Fibroblast of skin of abdomen (primary cell): ENCODE measurements around the gene PSMG4.

Experiments used
- DNase-seq: peaks from one replicate; pipeline ENCODE4 v3.0.0-alpha.2; 2013

The PSMG4 gene

GRCh38 chr6:3291346-3291745 lies 32.6 kb downstream of the PSMG4 start:
- DNase-seq = no peak

- no peak for DNase-seq
Observed at GRCh38 chr6:3291987-3292386, 33.2 kb downstream of the PSMG4 start.

GRCh38 chr6:3292431-3293197 lies 33.9 kb downstream of the PSMG4 start:
- DNase-seq = no peak

GRCh38 chr6:3293271-3294155 lies 34.8 kb downstream of the PSMG4 start:
- DNase-seq = no peak

DNA sequence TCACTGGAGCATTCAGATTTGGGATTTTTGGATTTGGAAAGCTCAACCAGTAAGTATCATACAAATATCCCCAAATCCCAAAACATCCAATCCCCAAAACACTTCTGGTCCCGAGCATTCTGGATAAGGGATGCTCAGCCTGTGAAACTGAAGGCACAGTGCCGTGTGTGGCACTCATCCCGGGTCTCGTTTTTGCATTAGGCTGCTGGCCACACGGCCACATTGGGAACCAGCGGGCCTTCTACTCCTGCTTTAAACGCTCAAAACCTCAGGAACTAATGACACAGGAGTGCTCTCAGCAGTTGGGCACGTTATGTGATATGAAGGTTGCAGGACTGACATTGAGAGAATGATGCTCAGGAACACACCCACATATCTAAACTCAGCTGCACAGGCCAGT lies 35.6 kb downstream of the PSMG4 start:
- no peak for DNase-seq

- no peak for DNase-seq
Observed at GRCh38 chr6:3294921-3295871, 36.4 kb downstream of the PSMG4 start.

GRCh38 chr6:3296078-3296477 lies 37.3 kb downstream of the PSMG4 start:
- DNase-seq = no peak

DNA sequence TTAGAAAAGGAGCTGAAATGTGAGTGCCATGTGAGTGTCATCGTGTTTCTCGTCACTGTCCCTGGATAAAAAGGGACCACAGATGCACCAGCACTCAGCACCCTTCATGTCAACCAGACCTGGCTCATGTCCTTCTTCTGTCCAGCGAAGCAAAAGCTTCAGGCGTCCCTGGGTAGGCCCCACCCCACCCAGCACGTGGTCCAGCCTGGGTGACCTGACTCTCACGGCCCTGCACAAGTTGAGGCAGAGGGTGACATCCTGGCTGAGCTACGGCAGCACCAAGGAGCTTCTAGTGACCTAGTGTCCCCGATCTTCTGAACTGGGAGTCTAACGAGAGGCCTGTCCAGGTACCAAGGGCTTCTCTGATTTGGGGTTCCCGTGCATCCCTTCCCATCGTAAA lies 37.8 kb downstream of the PSMG4 start:
- DNase-seq = no peak

- DNase-seq = no peak
Observed at GRCh38 chr6:3297006-3297405, 38.3 kb downstream of the PSMG4 start.

- DNase-seq = no peak
Observed at GRCh38 chr6:3297909-3298308, 39.2 kb downstream of the PSMG4 start.

DNA sequence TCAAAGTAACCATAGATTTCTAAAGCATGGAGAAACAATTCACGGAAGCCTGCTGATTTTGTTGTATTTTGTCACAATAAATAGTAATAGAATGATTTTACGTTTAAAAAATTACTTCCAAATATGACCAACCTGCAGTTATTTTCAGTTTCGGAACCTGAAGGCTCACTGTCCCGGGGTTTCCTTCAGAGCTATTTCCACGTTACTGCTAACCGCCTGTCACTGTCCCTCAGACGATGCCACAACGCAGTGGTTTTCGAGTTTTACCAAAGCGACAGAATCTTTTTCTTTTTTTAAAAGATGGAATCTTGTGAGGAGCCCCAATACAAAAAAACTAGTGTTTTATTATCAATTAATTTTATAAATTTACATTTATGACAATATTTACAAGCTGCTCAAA lies 40.5 kb downstream of the PSMG4 start:
- no peak for DNase-seq

- DNase-seq = no peak
Observed at GRCh38 chr6:3301506-3301905, 42.8 kb downstream of the PSMG4 start.

- DNase-seq = no peak
Observed at GRCh38 chr6:3303795-3304411, 45.2 kb downstream of the PSMG4 start.

- no peak for DNase-seq
Observed at GRCh38 chr6:3304500-3305215, 45.9 kb downstream of the PSMG4 start.

DNA sequence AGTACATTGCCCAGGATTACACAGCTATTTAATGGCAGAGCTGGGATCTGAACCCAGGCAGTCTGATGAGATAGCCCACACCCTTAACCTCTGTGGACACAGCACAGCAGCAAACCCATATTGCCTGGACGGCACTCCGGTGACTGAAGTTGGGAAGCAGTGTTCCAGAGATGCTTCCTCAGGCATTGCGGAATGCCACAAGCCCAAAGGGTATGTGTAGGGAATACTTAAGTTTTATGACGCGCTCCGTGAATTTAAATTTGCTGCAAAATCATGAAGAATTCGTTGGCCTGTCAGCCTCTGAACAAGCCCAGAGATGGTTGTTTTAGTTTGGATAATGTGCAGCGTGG lies 46.4 kb downstream of the PSMG4 start:
- no peak for DNase-seq

- DNase-seq = no peak
Observed at GRCh38 chr6:3305831-3306230, 47.1 kb downstream of the PSMG4 start.

GRCh38 chr6:3306848-3307247 lies 48.1 kb downstream of the PSMG4 start:
- DNase-seq = no peak

DNA sequence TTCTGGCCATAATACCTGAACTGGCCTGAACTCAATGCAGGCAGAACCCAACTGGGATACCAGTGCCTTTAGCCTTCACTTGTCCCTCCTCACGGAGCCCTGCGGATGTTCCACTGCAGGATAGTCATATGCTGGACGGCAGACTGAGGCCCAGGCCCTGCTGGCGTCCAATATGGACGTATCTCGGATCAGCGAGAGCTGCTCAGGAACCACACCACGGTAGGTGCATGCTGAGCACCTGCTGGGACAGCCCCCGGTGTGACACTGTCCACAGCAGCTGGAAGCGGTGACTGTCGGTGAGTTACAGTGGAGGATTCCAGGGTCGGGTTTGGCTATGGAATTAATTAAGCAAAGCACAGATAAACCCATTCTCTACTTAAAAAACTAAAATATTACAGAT lies 48.7 kb downstream of the PSMG4 start:
- DNase-seq = no peak

DNA sequence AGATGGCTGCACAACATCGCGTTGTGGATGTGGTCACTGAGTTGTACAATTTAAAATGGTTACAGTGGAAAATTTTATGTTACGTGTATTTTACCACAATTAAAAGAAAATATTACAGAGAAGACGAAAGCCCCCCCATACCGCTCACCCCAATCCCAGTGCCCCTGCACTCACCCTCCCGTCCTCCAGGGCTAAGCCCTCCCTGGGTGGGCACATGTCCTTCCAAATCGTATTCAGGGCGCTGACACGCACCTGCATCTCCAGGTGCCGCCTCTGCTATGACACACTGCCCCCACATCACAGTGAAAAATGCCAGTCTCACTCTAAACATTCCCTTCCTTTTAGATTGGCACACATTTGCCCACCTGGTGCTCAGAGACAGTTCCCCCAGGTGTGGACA lies 49.4 kb downstream of the PSMG4 start:
- DNase-seq = no peak

GRCh38 chr6:3309391-3310050 lies 50.8 kb downstream of the PSMG4 start:
- no peak for DNase-seq

- no peak for DNase-seq
Observed at GRCh38 chr6:3310051-3310448, 51.3 kb downstream of the PSMG4 start.
